Activated CD4-positive, alpha-beta T cell treated with anti-CD3 and anti-CD28 coated beads for 36 hours (primary cell): ENCODE results near the gene SBDS. TPM values are rescaled to one million over a fixed set of nuclear protein-coding genes. Genes with fewer than 3 reads are reported as not detected.

Source experiments
- ATAC-seq: fragments of 200-7000 bp; cut with Tn5 transposase; one replicate; pipeline ENCODE4 v1.10.0; 2021; ENCODE audit warnings: mild to moderate bottlenecking, moderate library complexity
- CTCF ChIA-PET: fragments of 350-600 bp; sonication (Branson Sonifier 250); formaldehyde crosslinking; loops from one replicate; lab custom pipeline; 2021; ENCODE audit warnings: antibody characterized with exemption; lab: Charles Lee
- POLR2A ChIA-PET: fragments of 350-600 bp; sonication (Branson Sonifier 250); formaldehyde crosslinking; loops from one replicate; lab custom pipeline; 2021; ENCODE audit warnings: antibody characterized with exemption, inconsistent platforms; lab: Charles Lee
- DNase-seq: peaks from one replicate; pipeline ENCODE4 v3.0.0-alpha.2; 2020
- H3K27ac Mint-ChIP-seq: one replicate; pipeline ENCODE4 v1.8.0; 2021; ENCODE audit warnings: mixed read lengths
- H3K27me3 Mint-ChIP-seq: one replicate; pipeline ENCODE4 v1.8.0; 2021; ENCODE audit warnings: mixed read lengths
- H3K36me3 Mint-ChIP-seq: one replicate; pipeline ENCODE4 v1.8.0; 2021; ENCODE audit warnings: low read depth, mixed read lengths
- H3K4me1 Mint-ChIP-seq: one replicate; pipeline ENCODE4 v1.8.0; 2021; ENCODE audit warnings: mixed read lengths
- H3K4me3 Mint-ChIP-seq: one replicate; pipeline ENCODE4 v1.8.0; 2021; ENCODE audit warnings: mild to moderate bottlenecking, moderate library complexity, mixed read lengths
- H3K9me3 Mint-ChIP-seq: one replicate; pipeline ENCODE4 v1.8.0; 2021; ENCODE audit warnings: low read depth, mixed read lengths
- intact Hi-C, 2 experiments: fragments of 100-400 bp; cut with DNase I in 1 of 2; cut with micrococcal nuclease in 1 of 2; formaldehyde crosslinking; loops; one replicate each; pipeline versions ENCODE4 v1.14.2 to v1.15.1; 2022 to 2024; cut with DNase I, micrococcal nuclease
- total RNA-seq, 2 experiments: library from RNA; stranded (reverse); gene quantifications; one replicate each; pipeline ENCODE4 v1.2.3, GENCODE V29; 2021

SBDS gene
- total RNA-seq, 2 experiments from 2014 or later = 53.8 to 66.0 TPM

- Mint-ChIP-seq H3K36me3 (peaks cover 33% of the 10 kb centered on the region), H3K9me3 (no peaks in the 10 kb centered on the region), H3K4me3 (no peak overlapping the region), H3K27ac (no peak overlapping the region), H3K27me3 (no peaks in the 10 kb centered on the region), H3K4me1 (peaks cover 6% of the 10 kb centered on the region)
- CTCF ChIA-PET = no interaction called here
- POLR2A ChIA-PET = no interaction called here
- DNase-seq = no peak
- intact Hi-C loops = no loop called here
- no peak for ATAC-seq
Measured at GRCh38 chr7:66960192-66960591, 35.2 kb downstream of the SBDS start.

GRCh38 chr7:66958538-66959350 is 36.6 kb downstream of the SBDS start:
- ChIA-PET POLR2A (no interaction called here), CTCF (no interaction called here)
- DNase-seq (no peak), ATAC-seq (no peak)
- Mint-ChIP-seq H3K36me3 (peaks cover 37% of the 10 kb centered on the region), H3K9me3 (no peaks in the 10 kb centered on the region), H3K27me3 (no peaks in the 10 kb centered on the region), H3K27ac (no peak overlapping the region), H3K4me1 (peaks cover 6% of the 10 kb centered on the region), H3K4me3 (no peak overlapping the region)
- intact Hi-C loops = no loop called here

GRCh38 chr7:66957595-66958290 is 37.6 kb downstream of the SBDS start:
- peaks cover 43% of the 10 kb centered on the region for H3K36me3 Mint-ChIP-seq
- no peaks in the 10 kb centered on the region for H3K9me3 Mint-ChIP-seq
- no peaks in the 10 kb centered on the region for H3K27me3 Mint-ChIP-seq
- H3K27ac Mint-ChIP-seq = no peak overlapping the region
- CTCF ChIA-PET = interaction anchor here (0.5 kb wide), 1 partner anchor 17 kb away, joined by 4 read pairs; no protein-coding TSS in a partner anchor
- ATAC-seq (no peak), DNase-seq (no peak)
- H3K4me3 Mint-ChIP-seq = no peak overlapping the region
- H3K4me1 Mint-ChIP-seq = peaks cover 6% of the 10 kb centered on the region
- intact Hi-C loops = no loop called here
- POLR2A ChIA-PET = no interaction called here

DNA sequence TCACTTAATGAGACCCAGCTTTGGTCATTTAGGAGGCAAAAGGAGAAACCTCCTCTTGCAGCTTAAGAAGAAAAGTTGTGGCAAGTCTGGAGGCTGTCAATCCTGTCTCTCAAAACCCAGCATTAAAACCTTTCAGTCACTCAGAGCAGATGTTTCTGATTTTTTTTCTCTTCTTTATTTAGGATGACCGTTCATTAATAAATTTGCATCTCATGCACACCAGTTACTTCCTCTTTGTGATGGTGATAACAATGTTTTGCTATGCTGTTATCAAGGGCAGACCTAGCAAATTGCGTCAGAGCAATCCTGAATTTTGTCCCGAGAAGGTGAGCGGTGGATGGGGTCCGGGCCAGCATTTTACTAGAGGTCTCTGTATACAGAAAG is 42.4 kb downstream of the SBDS start:
- Mint-ChIP-seq H3K4me1 (peaks cover 6% of the 10 kb centered on the region), H3K36me3 (peaks cover 53% of the 10 kb centered on the region), H3K27ac (no peak overlapping the region), H3K9me3 (no peaks in the 10 kb centered on the region), H3K27me3 (no peaks in the 10 kb centered on the region), H3K4me3 (no peak overlapping the region)
- DNase-seq (no peak), ATAC-seq (no peak)
- ChIA-PET POLR2A (no interaction called here), CTCF (no interaction called here)
- intact Hi-C loops = no loop called here

GRCh38 chr7:66952343-66953043 is 42.9 kb downstream of the SBDS start:
- Mint-ChIP-seq H3K9me3 (no peaks in the 10 kb centered on the region), H3K36me3 (peaks cover 51% of the 10 kb centered on the region), H3K27ac (no peak overlapping the region), H3K4me3 (no peak overlapping the region), H3K27me3 (no peaks in the 10 kb centered on the region), H3K4me1 (peaks cover 6% of the 10 kb centered on the region)
- ChIA-PET CTCF (interaction anchor here (1.6 kb wide), 1 partner anchor 11 kb away, joined by 8 read pairs; no protein-coding TSS in a partner anchor), POLR2A (no interaction called here)
- ATAC-seq (no peak), DNase-seq (no peak)
- intact Hi-C loops = no loop called here

- Mint-ChIP-seq H3K4me1 (peaks cover under 1% of the 10 kb centered on the region), H3K36me3 (peaks cover 43% of the 10 kb centered on the region), H3K4me3 (no peak overlapping the region), H3K27me3 (no peaks in the 10 kb centered on the region), H3K9me3 (no peaks in the 10 kb centered on the region), H3K27ac (no peak overlapping the region)
- ChIA-PET CTCF (no interaction called here), POLR2A (no interaction called here)
- DNase-seq (no peak), ATAC-seq (no peak)
- intact Hi-C loops = no loop called here
Measured at GRCh38 chr7:66950763-66951162, 44.6 kb downstream of the SBDS start.

GRCh38 chr7:66950311-66950710 is 45.1 kb downstream of the SBDS start:
- H3K4me1 Mint-ChIP-seq = no peaks in the 10 kb centered on the region
- no peak overlapping the region for H3K4me3 Mint-ChIP-seq
- no peaks in the 10 kb centered on the region for H3K27me3 Mint-ChIP-seq
- H3K27ac Mint-ChIP-seq = no peak overlapping the region
- DNase-seq (no peak), ATAC-seq (no peak)
- peaks cover 44% of the 10 kb centered on the region for H3K36me3 Mint-ChIP-seq
- ChIA-PET POLR2A (no interaction called here), CTCF (no interaction called here)
- no peaks in the 10 kb centered on the region for H3K9me3 Mint-ChIP-seq
- intact Hi-C loops = no loop called here

DNA sequence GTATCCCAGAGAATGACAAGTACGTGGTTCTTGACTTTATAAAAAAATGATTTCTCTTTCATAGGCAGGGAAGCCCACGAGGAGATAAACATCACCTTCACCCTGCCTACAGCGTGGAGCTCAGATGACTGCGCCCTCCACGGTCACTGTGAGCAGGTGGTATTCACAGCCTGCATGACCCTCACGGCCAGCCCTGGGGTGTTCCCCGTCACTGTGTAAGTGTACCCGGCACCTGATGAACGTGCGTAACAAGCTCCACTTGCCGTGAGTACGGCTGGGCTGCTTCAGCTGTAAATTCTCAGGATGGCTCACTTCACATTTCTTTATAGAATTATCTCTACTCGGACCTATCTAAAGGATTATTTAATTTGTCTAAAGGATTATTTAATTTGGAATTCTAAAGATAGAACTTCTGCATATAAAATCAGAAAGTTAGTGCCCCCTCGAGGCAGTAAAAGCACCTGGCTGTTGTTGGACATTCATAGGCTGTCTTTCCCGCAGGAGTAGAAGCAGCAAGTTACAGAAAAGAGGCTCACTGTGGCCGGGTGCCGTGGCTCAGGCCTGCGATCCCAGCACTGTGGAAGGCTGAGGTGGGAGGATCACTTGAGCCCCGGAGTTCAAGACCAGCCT is 46.8 kb downstream of the SBDS start:
- H3K9me3 Mint-ChIP-seq = no peaks in the 10 kb centered on the region
- ChIA-PET CTCF (no interaction called here), POLR2A (no interaction called here)
- ATAC-seq = no peak
- no peaks in the 10 kb centered on the region for H3K4me1 Mint-ChIP-seq
- H3K27me3 Mint-ChIP-seq = no peaks in the 10 kb centered on the region
- H3K27ac Mint-ChIP-seq = no peak overlapping the region
- H3K36me3 Mint-ChIP-seq = peaks cover 53% of the 10 kb centered on the region
- no peak for DNase-seq
- intact Hi-C loops = no loop called here
- H3K4me3 Mint-ChIP-seq = no peak overlapping the region

DNA sequence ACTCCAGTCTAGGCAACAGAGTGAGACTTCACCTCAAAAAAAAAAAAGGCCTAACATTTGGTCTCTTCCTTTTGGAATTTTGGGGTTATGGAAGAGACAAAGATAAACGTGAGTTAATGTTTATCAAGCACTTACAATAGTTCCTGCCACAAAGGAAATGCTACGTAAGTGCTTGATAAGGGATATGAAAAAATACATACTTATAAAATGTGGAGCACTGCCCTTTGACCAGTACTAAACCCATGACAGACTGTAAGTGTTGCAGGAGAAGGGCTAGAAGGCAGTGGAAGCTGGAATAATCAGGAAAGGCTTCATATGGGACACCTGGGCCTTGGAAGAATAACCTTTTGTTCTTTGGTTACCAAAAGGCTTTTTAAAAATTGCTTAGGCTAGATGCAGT is 48.8 kb downstream of the SBDS start:
- H3K4me1 Mint-ChIP-seq = peaks cover 2% of the 10 kb centered on the region
- ChIA-PET POLR2A (no interaction called here), CTCF (no interaction called here)
- H3K36me3 Mint-ChIP-seq = peaks cover 49% of the 10 kb centered on the region
- H3K4me3 Mint-ChIP-seq = no peak overlapping the region
- no peaks in the 10 kb centered on the region for H3K9me3 Mint-ChIP-seq
- DNase-seq = no peak
- no peak for ATAC-seq
- intact Hi-C loops = no loop called here
- H3K27ac Mint-ChIP-seq = no peak overlapping the region
- no peaks in the 10 kb centered on the region for H3K27me3 Mint-ChIP-seq

DNA sequence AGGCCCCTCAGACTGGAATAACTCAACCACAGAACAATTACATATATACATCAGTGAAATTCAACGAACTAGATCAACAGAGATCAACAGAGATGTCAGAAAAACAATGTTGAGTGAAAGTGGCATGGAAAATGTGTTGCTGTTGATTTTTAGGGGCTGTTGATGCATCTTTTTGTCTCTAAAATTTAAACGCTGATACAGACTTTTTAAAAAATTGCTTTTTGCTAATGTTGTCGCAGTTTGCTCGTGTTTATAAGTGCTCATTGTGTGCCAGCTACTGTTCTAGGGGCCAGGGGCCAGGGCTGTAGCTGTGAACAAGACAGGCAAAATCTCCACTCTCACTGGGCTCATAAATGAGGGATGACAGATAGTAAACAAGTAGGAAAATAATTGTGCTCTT is 56.1 kb downstream of the SBDS start:
- Mint-ChIP-seq H3K27me3 (no peaks in the 10 kb centered on the region), H3K36me3 (peaks cover 51% of the 10 kb centered on the region), H3K4me3 (no peak overlapping the region), H3K27ac (peak overlapping the region; percentile 53), H3K4me1 (peaks cover 41% of the 10 kb centered on the region), H3K9me3 (no peaks in the 10 kb centered on the region)
- ChIA-PET POLR2A (interaction anchor here (0.6 kb wide), 1 partner anchor 19 kb away, joined by 5 read pairs; the partner anchor contains the start of gene TMEM248), CTCF (interaction anchor here (0.7 to 0.9 kb wide), 2 partner anchors 17 to 128 kb away, joined by 3 read pairs; no protein-coding TSS in a partner anchor)
- intact Hi-C loops = no loop called here
- no peak for ATAC-seq
- DNase-seq = no peak

DNA sequence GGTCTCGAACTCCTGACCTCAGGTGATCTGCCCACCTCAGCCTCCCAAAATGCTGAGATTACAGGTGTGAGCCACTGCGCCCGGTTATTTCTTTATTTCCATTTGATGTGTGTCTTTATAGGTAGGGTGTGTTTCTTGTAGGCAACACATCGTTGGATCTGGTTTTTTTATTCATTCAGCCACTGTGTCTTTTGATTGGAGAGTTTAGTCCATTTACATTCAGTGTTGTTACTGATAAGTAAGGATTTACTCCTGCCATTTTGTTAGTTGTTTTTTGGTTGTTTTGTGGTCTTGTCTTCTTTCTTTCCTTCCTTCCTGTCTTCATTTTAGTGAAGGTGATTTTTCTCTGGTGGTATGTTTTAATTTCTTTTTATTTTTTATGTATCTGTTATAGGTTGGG is 57.4 kb downstream of the SBDS start:
- ChIA-PET CTCF (no interaction called here), POLR2A (no interaction called here)
- Mint-ChIP-seq H3K27ac (peak overlapping the region; percentile 51), H3K36me3 (peaks cover 45% of the 10 kb centered on the region), H3K9me3 (no peaks in the 10 kb centered on the region), H3K4me1 (peaks cover 50% of the 10 kb centered on the region), H3K27me3 (no peaks in the 10 kb centered on the region), H3K4me3 (no peak overlapping the region)
- intact Hi-C loops = no loop called here
- DNase-seq (no peak), ATAC-seq (no peak)
